IMR-90 (cell line): ENCODE results near the gene TTC29.

Experiments used
- BHLHE40 ChIP-seq: fragments of 150-350 bp; IDR thresholded peaks from 2 replicates; pipeline ENCODE4 v1.6.1; 2016; ENCODE audit warnings: mild to moderate bottlenecking, low read depth, low read length
- CEBPB ChIP-seq: IDR thresholded peaks from 2 replicates; pipeline ENCODE4 v1.6.1; 2012; ENCODE audit warnings: low read depth, low read length, improper control_type of control experiment
- CHD1 ChIP-seq: IDR thresholded peaks from 2 replicates; pipeline ENCODE4 v1.6.1; 2012; ENCODE audit warnings: low read depth, low read length, improper control_type of control experiment
- FOS ChIP-seq: fragments of 150-350 bp; IDR thresholded peaks from 2 replicates; pipeline ENCODE4 v1.6.1; 2016; ENCODE audit warnings: low read depth, low read length
- MAFK ChIP-seq: IDR thresholded peaks from 2 replicates; pipeline ENCODE4 v1.6.1; 2012; ENCODE audit warnings: low read depth, low read length, improper control_type of control experiment
- MAZ ChIP-seq: IDR thresholded peaks from 2 replicates; pipeline ENCODE4 v1.6.1; 2012; ENCODE audit warnings: low read depth, mild to moderate bottlenecking, low read length, improper control_type of control experiment, moderate library complexity, borderline replicate concordance
- MXI1 ChIP-seq: IDR thresholded peaks from 2 replicates; pipeline ENCODE4 v1.6.1; 2012; ENCODE audit warnings: low read depth, mild to moderate bottlenecking, low read length, moderate library complexity, borderline replicate concordance
- NFE2L2 ChIP-seq: fragments of 150-350 bp; IDR thresholded peaks from 2 replicates; pipeline ENCODE4 v1.6.1; 2016; ENCODE audit warnings: low read depth, mild to moderate bottlenecking, low read length
- POLR2A ChIP-seq: IDR thresholded peaks from 2 replicates; pipeline ENCODE4 v1.6.1; 2012; ENCODE audit warnings: mild to moderate bottlenecking, low read depth, low read length
- RAD21 ChIP-seq: IDR thresholded peaks from 2 replicates; pipeline ENCODE4 v1.6.1; 2012; ENCODE audit warnings: low read length, improper control_type of control experiment
- RFX5 ChIP-seq: IDR thresholded peaks from 2 replicates; pipeline ENCODE4 v1.8.0; 2012; ENCODE audit warnings: low read depth, mild to moderate bottlenecking, low read length, moderate library complexity
- SMC3 ChIP-seq: fragments of 150-350 bp; IDR thresholded peaks from 2 replicates; pipeline ENCODE4 v1.6.1; 2016; ENCODE audit warnings: low read depth, mild to moderate bottlenecking, antibody characterized with exemption, low read length, moderate library complexity
- TF ChIP-seq, protein P1 (sequence below): conservative IDR thresholded peaks from 2 replicates; pipeline ENCODE4 v1.5.1; 2012; ENCODE audit warnings: mild to moderate bottlenecking, low read depth, low read length, improper control_type of control experiment
- TF ChIP-seq, protein P2 (sequence below): fragments of 150-350 bp; IDR thresholded peaks from 2 replicates; pipeline ENCODE4 v1.6.1; 2017; ENCODE audit warnings: mild to moderate bottlenecking, antibody characterized with exemption, low read length, low read depth

DNA sequence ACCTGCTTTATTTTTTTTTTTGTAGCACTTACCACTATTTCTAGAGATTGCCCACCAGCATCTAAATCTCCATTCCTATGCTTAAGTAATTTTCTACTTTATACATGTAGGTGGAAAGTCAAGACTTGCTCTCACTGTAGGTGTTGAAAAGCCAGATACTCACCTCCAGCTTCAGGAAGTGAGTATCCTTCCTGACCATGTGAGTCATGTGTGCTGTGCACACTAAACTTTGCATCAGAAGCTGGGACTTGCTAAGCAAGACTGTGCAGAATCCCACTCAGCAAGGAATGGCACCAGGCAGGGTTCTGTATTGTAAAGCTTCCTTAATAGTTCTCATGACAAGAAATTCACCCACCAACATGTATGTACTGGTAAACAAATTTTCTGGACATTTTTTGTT lies 155.1 kb downstream of the TTC29 start:
- TF ChIP-seq FOS (no peak), SMC3 (no peak), POLR2A (no peak), MXI1 (no peak), CEBPB (no peak), NFE2L2 (no peak), RFX5 (no peak), RAD21 (no peak), BHLHE40 (no peak), MAFK (no peak), CHD1 (no peak), MAZ (no peak)
- TF ChIP-seq, protein P1, sequence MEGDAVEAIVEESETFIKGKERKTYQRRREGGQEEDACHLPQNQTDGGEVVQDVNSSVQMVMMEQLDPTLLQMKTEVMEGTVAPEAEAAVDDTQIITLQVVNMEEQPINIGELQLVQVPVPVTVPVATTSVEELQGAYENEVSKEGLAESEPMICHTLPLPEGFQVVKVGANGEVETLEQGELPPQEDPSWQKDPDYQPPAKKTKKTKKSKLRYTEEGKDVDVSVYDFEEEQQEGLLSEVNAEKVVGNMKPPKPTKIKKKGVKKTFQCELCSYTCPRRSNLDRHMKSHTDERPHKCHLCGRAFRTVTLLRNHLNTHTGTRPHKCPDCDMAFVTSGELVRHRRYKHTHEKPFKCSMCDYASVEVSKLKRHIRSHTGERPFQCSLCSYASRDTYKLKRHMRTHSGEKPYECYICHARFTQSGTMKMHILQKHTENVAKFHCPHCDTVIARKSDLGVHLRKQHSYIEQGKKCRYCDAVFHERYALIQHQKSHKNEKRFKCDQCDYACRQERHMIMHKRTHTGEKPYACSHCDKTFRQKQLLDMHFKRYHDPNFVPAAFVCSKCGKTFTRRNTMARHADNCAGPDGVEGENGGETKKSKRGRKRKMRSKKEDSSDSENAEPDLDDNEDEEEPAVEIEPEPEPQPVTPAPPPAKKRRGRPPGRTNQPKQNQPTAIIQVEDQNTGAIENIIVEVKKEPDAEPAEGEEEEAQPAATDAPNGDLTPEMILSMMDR: no peak
- TF ChIP-seq, protein P2, sequence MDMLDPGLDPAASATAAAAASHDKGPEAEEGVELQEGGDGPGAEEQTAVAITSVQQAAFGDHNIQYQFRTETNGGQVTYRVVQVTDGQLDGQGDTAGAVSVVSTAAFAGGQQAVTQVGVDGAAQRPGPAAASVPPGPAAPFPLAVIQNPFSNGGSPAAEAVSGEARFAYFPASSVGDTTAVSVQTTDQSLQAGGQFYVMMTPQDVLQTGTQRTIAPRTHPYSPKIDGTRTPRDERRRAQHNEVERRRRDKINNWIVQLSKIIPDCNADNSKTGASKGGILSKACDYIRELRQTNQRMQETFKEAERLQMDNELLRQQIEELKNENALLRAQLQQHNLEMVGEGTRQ: no peak
